Stimulated activated CD4-positive, alpha-beta T cell treated with anti-CD3 and anti-CD28 coated beads, Interleukin-4, amount 100 ng/mL, for 48 hours (primary cell): ENCODE measurements around the gene HSPBP1.

Source experiments
- DNase-seq, 2 donors: peaks; one replicate each; pipeline ENCODE4 v3.0.0-alpha.2; 2020; ENCODE audit warnings: low read depth in 2 of 2

HSPBP1 gene

DNA sequence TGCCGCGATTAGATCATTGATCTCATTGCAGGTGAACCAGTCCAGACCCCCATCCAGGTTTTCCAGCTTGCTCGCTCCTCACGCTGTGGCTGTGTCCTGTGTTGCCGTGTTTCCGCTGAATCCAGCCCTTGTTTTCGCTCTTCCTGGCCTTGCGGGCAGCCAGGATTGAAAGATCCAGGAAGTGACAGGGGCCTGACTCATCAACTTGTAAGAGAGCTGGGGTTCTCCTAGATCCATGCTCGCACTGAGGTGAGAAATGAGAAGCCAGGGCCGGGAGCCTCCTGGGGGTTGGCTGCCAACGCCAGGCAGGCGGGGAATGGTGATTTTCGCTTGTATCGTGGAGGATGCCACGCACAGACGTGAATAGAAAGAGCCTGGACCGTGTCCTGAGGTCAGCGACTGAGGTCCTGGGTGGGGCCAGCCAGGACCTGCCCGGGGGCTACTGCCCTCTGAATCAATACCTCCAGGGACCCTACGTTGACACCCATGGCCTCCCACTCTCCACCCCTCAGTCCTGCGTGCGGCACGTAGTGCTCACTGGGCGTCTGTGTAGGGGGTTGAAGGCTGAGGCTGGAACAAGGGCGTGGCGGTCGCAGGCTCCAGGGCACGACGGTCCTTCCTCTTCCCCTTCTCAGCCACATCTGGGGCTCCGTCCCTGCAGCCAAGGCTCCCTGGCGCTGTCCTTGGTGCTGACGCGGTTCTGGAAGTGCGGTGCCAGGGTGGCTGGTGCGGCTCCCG, 63.3 kb downstream of the HSPBP1 start:
- peak; percentile 51 to 55 for DNase-seq

DNA sequence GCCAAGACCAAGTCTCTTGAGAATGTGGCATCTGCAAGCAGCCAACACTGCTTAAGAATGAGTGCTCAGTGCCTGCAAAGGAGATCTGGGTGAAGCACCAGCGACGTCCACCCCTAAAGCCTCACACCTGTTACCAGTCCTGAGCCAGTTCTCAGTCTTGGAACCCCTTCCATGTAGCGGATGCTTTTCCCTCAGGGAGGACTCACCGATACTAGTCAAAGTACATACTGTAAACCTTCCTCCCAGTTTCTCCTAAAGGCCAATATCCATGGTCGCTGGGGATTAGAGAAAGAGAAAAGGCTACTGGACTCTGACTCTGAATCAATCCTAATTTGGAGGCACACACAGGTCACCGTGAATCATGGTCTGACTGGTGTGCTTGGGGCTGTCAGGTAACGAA, 66.4 kb downstream of the HSPBP1 start:
- no peak for DNase-seq

GRCh38 chr19:55212447-55212846, 67.5 kb downstream of the HSPBP1 start:
- DNase-seq, result peak; percentile 36 to 46
